ENCODE results near the gene LUC7L3.
"Not testable (repeated sequence)": the region's sequence is repeated elsewhere in the genome, so short reads cannot be mapped to it uniquely, and the experiment has no call there.

The LUC7L3 gene

DNA sequence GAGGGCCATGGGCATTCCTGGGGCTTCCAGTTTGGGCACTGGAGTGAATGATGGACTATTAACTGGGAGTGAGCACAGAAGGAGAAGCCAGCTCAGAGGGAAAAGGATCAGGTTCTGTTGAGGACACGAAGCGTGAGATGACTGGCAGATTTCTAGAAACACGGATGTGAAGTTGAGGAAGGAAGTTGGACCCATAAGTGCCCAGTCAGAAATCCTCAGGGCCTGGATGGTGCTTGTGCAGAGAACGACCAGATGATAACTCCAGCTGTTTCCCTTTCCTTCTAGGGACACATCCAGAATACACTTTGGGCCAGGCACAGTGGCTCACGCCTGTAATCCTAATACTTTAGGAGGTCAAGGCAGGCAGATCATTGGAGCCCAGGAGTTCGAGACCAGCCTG, 71.2 kb downstream of the LUC7L3 start:
- DNase-seq = no peak

- DNase-seq = no peak
These were observed 72.7 kb downstream of the LUC7L3 start for GRCh38 chr17:50792132-50792531.

GRCh38 chr17:50793007-50793406, 73.6 kb downstream of the LUC7L3 start:
- DNase-seq = no peak

DNA sequence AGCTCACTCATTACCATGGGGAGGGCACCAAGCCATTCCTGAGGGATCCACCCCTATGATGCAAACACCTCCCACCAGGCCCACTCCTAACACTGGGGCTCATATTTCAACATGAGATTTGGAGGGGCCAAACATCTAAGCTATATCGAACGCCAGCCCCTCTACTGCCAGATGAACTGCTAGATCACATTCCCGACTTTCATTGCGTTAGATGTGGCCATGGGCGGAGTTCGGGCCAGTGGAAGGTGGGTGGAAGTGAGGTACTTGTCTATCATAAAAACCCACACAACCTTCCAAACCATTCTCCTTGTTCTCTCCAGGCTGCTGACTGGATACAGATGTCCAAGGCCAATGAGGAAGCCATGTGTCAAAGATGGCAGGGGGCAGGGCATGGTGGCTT, 75.0 kb downstream of the LUC7L3 start:
- no peak for DNase-seq

DNA sequence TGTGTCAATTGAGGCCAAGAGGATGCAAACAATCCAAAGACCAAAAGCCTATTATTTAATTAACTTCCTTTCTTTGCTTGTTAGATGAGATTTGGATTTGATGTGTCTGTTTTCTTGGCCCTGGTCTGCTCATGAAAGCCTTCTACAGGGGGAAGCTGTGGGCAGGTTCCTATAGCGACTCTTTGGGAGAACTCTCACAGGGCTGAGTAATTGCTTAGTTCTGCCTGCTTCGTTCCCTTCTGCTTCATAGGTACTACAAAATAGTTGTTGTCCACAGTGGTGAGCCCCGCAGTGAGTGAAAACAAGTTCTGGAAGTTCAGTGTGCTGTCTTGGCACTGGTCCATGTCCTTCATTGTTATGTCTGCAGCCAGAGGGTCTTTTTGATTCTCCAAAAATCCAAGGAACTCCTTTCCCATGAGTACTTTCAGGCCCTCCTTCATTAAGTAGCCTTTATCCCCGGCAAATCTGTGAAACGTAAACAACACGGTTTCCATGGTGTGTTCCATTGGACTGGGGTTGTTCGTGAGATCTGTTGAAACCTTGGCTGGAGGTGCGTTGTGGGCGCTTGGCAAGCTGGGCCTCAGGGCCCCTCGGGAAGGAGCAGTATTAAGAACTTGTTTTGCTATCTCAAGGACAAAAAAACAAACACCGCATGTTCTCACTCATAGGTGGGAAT, 77.9 kb downstream of the LUC7L3 start:
- no peak for DNase-seq

DNA sequence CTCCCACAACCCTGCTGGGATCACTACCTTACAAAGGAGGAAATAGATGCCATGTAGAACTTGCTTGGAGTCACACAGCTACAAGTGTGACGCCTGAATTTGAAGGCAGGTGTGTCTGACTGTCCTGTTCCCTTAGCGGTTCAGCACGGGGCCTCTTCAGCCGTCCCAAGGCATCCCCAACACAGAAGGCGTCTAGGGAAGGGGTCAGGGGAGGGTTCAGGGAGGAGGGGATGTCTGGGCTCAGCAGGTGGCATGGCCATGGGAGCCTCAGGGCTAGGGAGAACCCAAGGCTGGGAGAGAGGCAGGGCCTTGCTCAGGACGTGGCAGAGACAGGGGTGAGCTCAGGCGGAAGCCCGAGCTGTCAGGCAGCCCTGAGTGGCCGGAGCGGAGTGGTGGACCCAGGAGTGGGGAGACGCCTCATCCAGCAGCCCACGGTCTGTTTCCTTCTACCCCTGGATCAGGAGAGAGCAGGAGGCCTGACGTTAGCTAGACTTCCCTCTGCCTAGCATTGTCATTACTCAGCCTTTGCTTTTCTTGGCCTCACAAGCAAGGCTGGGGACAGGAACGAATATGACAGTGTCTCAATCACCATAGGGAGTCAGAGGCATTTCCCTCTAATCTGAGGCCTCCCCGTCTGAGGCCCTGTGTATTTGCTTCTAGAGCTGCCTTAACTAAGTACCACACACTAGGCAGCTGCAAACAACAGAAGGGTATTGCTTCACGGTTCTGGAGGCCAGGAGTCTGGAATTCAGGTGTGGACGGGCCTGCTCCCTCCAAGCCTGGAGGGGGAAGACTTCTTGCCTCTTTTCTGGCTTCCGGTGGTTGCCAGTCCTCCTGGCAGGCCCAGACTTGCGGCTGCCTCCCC, 79.3 kb downstream of the LUC7L3 start:
- no peak for DNase-seq

- no peak for DNase-seq
These were observed 80.2 kb downstream of the LUC7L3 start for GRCh38 chr17:50799582-50799981.

DNA sequence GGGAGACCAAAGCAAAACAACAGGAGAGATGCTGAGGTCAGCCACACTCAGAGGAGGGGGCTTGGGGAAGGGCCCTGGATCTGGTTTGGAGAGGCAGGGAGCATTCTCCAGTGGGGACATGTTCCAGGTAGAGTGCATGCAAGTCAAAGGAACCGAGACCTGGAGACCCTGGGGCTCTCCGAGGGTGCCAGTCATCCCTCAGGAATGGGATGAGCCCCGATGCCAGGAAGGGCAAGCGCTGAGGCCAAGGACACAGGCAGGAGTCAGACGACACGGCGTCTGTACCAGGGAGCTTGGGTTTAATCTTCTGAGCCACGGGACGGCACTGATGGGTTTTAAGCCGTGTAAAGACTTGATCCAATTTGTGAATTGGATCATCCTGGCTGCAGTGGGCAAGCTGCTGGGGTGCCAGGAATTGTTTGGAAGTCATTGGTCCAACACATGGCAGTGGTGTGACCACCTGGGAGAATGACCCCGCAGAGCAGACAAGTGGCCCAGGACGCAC, 80.8 kb downstream of the LUC7L3 start:
- DNase-seq = no peak

DNA sequence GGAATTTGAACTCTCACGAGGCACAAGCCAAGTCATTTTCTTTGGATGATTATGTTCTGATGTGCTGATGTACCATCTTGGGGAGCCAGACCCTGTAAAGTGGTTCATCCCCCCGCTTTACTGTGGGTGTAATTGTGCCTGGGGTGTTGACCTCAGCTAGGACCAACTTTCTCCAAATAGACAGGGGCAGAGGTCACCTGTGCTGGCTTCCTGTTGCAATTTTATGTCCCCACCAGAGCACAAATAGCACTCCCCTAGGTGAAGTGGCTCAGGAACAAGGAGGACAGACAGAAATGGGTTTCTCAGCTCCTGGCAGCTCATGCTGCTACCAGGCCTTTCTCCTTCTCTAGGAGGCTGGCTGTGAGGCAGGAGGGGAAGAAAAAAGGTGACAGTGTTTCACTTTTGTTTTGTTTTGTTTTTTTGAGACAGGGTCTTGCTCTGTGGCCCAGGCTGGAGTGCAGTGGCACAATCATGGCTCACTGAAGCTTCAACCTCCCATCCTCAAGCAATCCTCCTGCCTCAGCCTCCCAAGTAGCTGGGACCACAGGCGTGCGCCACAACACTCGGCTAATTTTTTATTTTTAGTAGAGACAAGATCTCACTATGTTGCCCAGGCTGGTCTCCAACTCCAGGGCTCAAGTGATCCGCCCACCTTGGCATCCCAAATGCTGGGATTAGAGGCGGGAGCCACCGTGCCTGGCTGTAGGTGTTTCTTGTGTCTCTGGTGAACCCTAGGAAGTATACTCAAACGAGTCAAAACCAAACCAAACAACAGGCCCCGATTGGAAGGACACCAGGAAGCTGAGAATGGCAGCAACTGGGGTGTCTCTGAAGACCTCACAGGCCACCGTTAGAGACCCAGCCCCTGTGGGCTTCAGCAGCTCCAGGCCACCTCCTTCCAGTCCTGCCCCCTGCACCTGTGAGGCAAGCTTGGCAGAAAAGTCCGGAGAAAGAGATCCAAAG, 83.5 kb downstream of the LUC7L3 start:
- DNase-seq = no peak

GRCh38 chr17:50803676-50804075, 84.3 kb downstream of the LUC7L3 start:
- no peak for DNase-seq

- not testable (repeated sequence) for DNase-seq
These were observed 85.5 kb downstream of the LUC7L3 start for GRCh38 chr17:50804749-50805475.

GRCh38 chr17:50805486-50805885, 86.1 kb downstream of the LUC7L3 start:
- no peak for DNase-seq
